Activated T-helper 1 cell treated with anti-CD3 and anti-CD28 coated beads, Interleukin-2, amount 50 U/mL, for 16 hours (primary cell): ENCODE data around the gene FAM120A.

ENCODE experiments used
- DNase-seq, 2 donors: peaks; one replicate each; pipeline ENCODE4 v3.0.0-alpha.2; 2020; ENCODE audit warnings: low read depth in 1 of 2, low spot score in 1 of 2

The FAM120A gene

DNA sequence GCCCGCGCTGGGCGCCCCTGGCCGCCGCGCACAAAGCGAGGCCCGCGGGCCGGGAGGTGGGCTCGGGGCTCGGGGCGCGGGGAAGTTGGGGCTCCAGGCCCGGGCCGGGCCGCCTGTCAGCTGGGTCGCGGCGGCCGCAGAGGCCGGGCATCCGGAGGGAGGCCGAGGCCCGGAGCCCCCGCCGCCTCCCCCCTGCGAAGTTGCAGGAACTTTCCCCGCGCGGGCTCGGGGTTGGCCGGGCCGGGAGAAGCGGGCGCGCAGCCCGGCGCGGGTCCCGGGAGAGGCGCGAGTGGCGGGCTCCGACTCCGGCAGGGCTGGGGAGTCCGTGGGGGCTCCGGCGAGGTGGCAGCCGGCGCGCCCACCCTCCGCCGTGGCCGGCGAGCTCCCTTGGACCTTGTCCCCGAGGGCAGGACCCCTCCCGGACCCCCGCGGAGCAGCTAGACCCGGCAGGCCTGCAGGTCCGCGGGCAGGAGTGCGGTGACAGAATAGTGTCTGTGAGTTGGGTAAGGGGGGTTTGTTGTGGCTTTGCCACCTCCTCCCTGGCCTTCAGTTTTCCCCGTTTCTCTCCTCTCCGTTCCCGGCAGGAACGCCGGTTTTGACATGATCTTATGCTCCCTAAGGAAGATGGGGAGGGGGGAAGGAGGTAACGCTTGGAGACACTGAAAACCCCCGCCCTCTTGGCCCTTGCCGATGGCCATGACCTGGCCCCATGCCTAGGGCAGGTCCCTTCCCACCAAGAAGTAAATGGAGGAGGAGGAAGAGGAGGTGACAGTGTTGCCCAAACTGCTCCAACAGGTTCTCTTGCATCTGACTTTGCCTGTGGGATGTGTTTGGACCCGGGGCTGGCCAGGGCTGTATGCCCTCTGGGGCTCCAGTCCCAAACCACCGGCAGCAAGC, 125.8 kb downstream of the FAM120A start:
- no peak for DNase-seq

DNA sequence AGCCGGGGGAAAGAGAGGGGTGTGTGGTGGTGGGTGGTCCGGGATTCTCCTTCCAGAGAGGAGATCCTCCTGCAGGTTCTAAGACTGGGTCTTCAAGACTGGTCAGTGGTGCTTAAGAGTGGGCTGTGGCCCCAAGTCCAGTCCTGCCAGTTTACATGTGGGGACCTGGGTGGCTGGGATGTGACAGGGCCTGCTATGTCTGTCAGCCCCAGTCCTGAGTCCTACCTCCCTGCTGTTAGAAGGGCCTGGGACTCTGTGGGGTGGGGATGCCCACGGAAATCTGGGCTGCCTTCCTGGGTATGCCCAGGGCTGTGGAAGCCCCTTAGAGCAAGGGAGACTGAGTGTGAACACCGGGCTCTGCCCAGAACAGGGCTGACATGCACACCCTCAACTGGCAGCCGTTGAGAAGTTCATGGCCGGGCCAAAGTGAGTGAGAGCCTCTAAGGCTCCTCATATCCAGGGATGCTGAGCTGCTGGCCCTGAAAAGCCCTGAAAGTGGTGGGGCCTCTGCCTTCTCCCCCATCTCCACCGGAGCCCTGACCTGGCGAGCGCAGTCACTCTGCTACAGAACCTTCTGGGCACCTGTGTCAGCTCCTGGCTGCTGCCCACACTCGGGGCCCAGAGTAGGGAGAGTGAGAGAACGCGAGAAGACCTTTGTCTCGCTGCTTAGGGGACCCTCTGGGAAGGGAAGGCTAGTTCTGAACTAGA, 126.6 kb downstream of the FAM120A start:
- no peak for DNase-seq

DNA sequence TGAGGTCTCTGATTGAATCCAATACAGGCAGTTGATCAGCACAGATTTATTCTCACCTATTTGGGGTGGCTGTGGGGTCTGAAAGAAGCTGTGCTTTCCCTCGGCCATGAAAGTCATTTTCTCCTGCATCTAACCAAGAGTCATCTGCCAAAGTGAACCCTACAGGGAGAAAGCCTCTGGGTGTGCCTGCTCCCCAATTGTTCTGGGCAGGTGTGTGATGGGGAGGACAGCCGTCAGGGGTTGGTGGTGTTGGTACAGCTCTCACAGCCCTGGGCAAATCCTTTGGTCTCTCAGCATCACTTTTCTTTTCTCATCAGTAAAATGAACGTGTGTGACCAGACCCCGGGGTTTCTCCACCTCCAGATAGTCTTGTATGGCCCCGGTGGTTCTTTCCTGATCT, 127.4 kb downstream of the FAM120A start:
- no peak for DNase-seq

DNA sequence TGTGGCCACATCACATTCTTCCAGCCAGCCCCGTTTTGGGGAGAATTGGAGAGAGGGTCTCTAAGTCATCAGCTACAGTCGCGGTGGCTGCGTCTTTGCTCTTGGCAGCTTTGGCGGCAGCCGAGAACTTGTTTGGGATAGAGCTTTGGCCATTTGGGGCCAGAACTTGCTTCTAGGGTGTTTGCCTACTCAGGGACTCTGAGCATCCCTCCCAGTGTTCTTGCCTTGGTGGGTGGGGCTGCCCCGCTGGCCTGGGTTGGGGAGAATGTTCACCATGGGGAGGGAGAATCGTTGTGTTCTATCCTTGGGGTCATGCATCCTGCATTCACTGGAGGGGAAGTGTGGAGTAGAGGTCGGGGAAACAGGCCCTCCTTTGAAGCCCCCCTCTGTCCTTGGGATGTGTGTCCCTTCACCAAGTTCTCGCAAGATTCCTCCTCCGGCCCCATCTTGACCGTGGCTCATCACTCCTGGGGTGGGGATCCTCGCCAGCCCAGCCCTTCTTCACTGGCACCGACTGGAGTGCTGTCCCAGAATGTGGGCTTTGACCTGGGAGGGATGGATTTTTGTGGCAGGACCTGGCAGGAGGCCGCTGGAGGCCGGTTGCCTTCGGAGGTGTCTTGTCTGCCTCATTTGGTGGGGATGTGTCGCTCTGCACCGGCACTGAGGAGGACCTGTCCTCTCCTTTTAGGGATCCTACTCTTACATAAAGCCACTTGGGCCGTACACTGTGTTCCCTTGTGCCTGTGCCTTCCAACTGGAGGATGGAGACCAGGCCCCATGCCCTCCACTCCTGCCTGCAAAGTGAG, 128.4 kb downstream of the FAM120A start:
- no peak for DNase-seq

DNA sequence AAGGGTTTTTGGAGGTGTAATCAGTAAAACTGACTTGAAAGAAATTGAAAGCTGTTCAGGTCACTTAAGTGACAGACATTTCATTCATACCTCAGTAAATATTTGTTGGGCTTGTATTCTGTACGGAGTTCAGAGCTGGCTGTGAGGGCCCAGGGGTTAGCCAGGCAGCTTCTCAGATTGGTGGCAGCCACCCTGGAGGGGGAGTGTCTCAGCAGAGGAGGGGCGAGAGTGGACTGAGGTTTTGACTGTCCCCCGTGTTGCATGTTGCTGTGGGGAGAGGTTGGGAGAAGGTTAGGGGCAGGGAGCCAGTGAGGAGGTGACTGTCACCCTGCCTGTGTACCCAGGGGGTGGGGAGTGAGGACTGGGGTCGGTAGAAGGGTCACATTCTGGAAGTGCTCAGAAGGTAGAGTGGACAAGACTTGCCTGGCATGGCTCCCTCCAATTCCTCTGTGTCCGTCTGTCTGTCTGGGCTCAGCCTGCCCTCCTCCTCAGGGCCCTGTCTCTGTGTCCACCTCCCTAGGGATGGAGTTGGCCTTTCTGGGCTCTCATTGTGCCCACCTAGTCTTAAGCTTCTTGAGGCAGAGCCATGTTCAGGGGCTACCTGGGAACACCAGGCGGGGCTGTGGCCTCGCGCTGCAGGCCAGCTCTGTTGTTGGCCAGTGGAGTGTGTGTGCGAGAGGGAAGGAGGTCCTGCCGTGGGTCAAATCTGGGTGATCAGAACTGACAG, 129.3 kb downstream of the FAM120A start:
- no peak for DNase-seq

DNA sequence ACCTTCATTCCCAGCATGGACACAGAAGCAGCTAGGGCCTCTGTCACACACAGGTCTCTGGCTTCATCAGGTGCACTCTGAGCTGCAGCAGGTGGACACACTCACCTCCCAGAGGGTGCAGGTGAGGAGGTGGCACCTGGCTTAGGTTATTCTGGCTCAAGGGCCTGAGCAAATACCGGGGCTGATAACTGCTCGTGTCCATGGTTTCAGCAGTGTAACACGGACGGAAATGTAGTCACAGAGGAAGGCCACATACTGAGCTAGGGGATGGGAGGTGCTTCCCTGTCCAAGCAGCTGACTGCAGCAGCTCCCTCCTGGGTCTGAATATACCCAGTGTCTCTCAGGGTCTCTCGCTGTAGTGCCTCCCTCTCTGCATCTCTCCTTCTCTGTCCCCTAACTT, 130.6 kb downstream of the FAM120A start:
- DNase-seq, result no peak

DNA sequence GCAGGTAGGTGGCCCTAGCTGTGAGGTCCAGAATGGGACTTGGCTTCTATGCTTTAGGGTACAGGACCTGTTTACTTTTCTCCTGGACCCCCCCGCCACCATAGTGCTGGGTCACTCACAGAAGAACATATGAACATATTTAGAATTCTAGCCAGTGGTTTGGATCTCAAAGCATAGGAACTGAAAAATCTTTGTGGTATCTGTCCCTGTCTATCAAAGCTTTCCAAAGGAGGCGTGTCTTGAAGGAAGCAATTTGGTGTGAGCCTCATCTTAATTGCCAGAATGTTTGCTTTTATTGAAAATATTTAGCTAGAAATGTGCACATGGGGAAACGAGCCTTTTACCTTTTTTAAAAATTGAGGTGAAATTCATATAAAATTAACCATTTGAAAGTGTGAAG, 131.1 kb downstream of the FAM120A start:
- DNase-seq, result no peak

DNA sequence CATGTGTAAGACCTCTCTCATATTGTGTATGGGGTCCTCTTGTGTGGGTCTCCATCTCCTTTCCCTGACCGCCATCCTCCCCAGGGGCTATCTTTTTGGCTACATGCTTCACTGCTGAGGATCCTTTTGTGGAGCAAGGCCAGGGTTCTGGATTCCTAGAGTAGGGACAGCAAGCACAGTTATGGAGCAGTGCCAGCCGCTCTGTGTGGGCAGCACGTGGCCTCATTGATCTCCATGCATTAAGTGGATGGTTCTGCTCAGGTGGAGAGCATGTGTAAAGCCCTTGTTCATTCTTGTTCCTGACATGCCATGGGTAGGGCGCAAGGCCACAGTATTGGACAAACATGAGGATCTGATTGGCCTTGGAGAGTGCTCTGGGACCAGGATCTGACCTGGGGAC, 133.8 kb downstream of the FAM120A start:
- DNase-seq, result no peak

DNA sequence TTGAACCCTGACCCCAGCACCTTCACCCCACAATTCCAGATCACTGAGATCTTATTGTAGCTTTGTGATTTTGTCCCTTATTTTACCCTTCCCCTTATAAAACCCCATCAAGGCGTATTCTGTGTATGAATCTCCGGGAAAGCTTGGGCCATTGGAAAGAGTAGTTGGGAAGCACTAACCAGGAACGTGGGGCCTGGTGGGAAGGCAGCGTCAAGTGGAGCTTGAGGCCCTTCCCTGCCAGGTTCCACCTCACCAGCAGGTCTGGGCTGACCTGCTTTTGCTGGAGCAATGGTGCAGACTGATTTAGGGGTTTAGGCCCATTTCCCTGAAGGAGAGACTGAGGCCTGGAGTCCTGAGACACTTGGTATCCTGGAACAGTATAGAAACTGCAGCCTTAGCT, 134.2 kb downstream of the FAM120A start:
- DNase-seq, result no peak

DNA sequence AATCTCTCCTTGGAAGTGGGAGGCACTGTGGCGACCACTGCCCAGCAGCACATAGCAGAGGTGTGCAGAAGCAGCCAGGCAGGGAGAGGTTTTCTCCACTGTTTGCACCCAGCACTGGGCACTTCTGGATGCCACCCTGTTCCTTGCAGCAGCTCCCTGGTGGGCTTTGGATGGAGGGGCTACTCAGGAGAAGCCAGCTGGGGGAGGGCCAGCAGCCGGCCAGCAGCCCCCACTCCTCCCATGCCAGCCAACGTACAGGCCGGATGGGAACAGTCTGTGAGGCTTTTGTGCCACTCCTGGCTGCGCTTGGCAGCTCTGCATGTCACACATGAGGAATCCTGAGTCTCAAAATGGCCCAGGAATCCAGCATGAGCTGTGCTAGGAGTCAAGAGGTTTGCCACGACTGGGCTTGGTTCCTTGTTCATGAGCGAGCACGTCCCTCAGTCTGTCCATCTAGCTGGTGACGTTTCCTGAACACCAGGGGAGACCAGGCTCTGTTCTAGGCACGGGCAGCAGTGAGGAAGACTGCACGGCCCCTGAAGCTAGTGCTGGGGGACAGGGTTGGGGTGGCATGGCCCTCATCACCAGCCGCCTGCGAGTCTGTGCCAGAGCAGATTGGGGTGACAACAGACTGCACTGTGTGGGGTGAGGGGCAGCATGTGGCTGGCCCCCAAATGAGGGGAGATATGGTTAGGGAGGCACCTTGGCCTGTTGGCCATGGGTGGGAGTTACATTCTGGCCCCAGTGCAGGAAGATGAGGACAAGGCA, 135.0 kb downstream of the FAM120A start:
- no peak for DNase-seq

DNA sequence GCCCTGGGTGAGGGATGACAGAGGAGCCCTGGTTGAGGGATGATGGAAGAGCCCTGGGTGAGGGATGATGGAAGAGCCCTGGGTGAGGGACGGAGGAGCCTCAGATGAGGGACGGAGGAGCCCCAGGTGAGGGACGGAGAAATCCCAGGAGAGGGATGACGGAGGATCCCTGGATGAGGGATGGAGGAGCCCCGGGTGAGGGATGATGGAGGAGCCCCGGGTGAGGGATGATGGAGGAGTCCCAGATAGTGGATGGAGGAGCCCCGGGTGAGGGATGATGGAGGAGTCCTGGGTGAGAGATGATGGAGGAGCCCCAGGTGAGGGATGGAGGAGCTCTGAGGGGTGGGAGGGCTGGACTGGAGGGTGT, 135.8 kb downstream of the FAM120A start:
- no peak for DNase-seq

DNA sequence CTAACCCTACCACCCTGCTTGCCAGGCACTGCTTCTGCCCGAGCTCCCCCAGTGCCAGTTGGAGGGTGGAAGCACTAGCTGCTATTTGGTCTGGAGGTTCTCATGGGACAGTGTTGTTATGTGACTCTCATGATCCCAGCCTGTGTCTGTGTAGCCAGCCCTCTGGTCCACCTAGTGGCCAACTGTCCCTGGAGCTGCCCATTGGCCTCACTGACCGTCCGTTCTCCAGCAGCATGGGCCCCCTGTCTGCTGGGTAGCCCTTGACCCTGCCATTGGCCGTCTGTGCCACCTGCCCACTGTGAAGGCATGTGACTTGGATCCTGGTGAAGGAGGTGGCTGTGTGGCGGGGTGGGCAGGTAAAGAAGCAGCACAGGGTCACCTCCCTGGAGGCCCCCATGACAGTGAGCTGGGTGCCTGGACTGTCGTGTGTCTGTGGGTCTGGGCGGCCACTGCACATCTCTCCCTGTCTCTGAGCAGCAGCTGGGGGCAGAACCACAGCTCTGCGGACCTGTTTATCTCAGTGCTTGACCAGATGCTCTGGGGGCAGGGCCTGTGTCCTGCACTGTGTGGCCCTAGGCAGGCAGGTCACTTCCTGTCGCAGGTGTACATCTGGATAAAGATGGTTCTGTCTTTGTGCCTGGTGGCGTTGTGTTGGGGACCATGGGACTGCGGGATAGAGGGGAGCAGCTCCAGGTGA, 136.3 kb downstream of the FAM120A start:
- no peak for DNase-seq

DNA sequence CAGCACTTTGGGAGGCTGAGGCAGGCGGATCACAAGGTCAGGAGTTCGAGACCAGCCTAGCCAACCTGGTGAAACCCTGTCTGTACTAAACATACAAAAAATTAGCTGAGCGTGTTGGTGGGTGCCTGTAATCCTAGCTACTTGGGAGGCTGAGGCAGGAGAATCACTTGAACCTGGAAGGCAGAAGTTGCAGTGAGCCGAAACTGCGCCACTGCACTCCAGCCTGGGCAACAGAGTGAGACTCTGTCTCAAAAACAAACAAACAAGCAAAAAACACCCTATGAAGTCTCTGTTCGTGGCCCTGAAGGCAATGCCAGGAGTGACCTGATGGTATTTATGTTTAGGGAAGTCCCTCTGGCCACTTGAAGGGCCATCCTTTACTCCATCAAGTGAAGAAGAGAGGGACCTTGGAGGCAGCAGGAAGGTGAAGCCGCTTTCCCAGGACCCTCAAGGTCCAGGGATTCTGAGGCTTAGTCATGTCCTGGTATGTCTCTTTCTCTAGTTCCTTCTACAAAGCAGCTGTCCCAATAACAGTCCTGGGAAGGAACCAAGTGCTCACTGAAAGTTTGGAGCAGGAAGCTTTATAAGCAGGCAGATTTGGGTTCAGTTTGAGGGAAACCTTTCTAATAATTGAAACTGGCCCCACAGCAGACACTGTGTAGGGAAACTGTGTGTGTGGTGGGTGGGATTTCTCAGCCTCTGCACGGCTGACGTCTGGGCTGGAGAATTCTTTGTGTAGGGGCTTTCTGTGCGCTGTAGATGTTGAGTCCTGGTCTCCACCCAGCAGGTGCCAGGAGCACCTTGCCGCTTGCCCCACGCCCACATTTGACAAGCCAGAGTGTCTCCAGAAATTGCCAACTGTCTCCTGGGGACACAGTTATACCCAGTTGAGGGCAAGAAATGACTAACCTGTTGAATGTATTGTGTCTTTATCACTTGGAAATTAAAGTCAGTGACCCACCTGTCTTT, 137.4 kb downstream of the FAM120A start:
- no peak for DNase-seq

DNA sequence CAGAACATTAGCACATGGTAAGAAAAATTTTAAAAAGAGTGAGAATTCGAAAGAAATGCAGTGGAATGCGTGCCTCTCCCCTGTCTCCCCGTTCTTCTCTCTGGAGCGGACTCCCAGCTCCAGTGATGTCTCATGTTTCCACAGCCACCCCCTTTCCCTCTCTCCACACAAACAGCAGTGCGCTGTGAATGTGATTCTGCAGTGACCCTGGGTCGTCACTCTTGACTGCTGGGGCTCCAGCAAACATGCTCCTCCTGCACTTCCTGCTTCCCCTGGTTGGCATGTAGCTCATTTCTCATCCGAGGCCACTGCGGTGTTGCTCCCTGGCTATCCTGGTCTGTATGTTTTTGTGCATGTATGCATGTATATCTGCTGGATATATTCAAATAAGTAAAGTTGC, 138.2 kb downstream of the FAM120A start:
- DNase-seq, result no peak

DNA sequence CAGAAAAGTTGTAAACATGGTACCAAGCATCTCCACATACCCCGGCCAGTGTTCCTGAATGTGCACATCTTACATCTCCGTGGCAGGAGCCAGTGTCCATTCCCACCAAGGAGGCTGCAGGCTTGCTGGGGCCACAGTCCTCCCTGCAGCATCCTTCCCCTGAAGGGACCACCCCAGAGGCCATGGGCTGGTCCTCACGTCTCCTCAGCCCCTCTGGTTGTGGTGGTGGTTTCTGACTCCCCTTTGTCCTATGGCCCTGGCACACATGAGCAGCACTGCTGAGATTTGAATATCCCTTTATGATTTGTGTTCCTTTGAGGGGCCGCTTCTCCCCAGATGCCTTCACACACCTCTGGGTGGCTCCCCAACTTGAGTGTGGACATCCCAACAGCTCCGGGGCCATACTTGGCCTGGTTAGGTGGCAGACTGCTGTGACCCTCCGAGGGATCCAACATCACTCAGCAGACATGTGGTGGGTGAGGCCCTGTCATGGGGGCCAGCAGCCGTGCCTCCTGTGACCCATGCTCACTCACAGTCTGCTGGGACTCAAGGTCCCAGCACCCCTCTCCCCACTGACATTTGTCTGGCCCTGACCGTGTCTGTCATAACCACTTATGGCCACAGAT, 139.2 kb downstream of the FAM120A start:
- no peak for DNase-seq

DNA sequence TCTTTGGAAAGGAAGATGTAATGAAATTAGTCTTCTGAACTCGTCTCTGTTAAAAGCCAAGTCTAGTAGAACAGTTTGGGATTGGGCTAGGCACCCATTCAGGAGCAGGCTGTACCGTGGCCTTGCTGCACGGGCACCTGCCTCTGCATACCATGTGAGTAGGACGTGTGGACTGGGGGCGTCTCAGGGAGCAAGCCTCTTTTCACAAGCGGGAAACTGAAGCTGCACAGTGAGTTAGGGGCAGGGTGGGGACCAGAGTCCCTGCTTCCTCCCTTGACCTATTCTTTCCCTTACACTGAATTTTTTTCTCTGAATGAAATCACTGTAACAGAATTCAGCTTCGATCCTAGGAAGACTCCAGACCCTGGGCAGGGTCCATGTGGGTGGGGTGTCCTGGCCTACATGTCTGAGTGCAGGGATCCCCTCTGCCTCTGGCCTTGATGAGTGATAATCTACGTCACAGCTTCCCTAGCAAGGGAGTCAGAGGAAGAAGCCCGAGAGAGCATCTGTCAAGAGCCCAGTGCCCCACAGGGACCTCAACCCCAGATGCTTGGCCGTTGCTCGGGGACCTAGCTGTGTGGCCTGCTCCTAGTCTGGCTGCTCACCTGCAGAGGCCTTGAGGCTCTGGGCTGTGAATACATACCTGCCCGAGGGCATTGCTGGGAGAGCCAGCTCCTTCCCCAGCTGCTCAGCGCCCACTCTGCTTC, 140.0 kb downstream of the FAM120A start:
- no peak for DNase-seq

DNA sequence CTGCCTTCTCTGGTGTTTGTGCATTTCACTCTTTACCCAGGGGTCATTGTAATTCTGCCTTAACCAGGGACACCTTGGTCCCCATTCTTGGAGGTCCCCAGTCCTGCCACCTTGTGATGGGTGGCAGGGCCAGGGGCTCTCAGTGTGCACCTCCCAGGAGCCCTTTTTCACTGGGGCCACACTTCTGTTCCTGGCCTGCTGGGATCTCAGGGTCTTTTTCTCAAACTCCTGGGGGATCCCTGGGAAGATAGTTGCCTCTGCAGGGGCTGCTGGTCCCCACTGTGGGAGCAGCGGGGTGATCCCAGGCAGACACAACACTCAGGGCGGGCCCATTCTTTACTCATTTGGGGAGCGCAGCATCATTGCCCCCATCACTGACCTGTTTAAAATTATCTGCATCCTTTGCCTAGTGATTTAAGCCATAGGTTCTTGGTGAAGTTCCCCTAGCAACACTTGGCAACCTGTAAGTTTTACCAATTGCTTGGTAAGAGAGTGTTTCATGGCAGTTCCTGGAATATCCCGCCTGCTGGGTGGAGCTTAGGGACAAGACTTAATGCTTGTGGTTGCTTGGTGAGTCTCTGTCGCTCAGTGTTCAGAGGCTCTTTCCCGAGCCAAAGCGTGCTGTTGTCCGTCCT, 140.6 kb downstream of the FAM120A start:
- no peak for DNase-seq
